Esophagus muscularis mucosa (tissue), 3 donors: ENCODE measurements around the gene PRDX5.

Source experiments
- POLR2A ChIP-seq: fragments of 450-650 bp; IDR thresholded peaks from one replicate; pipeline ENCODE4 v1.6.1; 2017; ENCODE audit warnings: antibody characterized with exemption, moderate library complexity, mild to moderate bottlenecking, low read depth
- POLR2AphosphoS5 ChIP-seq, 2 donors: sonication (generic); formaldehyde crosslinking; IDR thresholded peaks; one replicate each; pipeline ENCODE4 v1.6.1; 2017; ENCODE audit warnings: antibody characterized with exemption in 2 of 2
- TF ChIP-seq, protein P1 (sequence below), 3 experiments: fragments of 200-600 bp in 2 of 3; fragments of 450-650 bp in 1 of 3; sonication (generic) in 2 of 3; IDR thresholded peaks; one replicate each; pipeline ENCODE4 v1.5.1; 2017 to 2019; ENCODE audit warnings: antibody characterized with exemption in 3 of 3, mild to moderate bottlenecking in 2 of 3, moderate library complexity in 1 of 3

- TF ChIP-seq, protein P1, sequence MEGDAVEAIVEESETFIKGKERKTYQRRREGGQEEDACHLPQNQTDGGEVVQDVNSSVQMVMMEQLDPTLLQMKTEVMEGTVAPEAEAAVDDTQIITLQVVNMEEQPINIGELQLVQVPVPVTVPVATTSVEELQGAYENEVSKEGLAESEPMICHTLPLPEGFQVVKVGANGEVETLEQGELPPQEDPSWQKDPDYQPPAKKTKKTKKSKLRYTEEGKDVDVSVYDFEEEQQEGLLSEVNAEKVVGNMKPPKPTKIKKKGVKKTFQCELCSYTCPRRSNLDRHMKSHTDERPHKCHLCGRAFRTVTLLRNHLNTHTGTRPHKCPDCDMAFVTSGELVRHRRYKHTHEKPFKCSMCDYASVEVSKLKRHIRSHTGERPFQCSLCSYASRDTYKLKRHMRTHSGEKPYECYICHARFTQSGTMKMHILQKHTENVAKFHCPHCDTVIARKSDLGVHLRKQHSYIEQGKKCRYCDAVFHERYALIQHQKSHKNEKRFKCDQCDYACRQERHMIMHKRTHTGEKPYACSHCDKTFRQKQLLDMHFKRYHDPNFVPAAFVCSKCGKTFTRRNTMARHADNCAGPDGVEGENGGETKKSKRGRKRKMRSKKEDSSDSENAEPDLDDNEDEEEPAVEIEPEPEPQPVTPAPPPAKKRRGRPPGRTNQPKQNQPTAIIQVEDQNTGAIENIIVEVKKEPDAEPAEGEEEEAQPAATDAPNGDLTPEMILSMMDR (IDR thresholded peaks at IDR 0.05): no peak
- no peak for TF ChIP-seq POLR2A
- TF ChIP-seq POLR2AphosphoS5 (IDR thresholded peaks at IDR 0.05): no peak
Measured at GRCh38 chr11:64324692-64325469, 7.0 kb downstream of the PRDX5 start.
